ENCODE measurements around the gene SSPN. TPM values are rescaled to one million over a fixed set of nuclear protein-coding genes. Genes with fewer than 3 reads are reported as not detected.

Gene SSPN
- total and polyA plus RNA-seq, 8 donors: 1.8 to 52.4 (median 11.1) TPM

DNA sequence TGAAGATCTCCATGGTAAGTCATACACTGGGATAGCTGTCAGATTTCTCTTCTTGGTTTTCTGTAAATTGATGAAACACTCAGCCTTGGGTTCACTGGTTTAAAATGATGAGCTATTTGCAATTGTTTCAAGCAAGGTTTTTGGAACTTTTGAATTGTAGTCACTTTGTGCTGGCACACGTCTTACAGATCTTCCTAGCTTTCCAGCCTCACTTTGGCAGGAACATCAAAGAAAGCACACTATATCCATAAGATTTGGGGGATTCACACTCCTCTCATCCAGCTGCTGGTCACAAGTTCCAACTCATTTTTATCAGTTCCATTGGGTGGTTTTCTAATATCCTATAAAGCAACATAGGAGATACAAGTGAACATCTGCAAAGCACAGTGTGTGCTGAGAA, 16.0 kb downstream of the SSPN start:
- H3K27ac ChIP-seq: no peak overlapping the region
- H3K36me3 ChIP-seq: no peaks in the 10 kb centered on the region
- intact Hi-C loops (cut with DNase I; ENCODE audit: low total_unique reads): no loop called here
- WGBS, 5 donors: 77 to 88% (median 78%) methylated on average over 1 of the region's 1 CpG
- H3K4me3 ChIP-seq: no peak overlapping the region
- no peak for TF ChIP-seq POLR2A (IDR thresholded peaks at IDR 0.05)
- TF ChIP-seq POLR2AphosphoS5 (IDR thresholded peaks at IDR 0.05): no peak
- TF ChIP-seq EP300 (IDR thresholded peaks at IDR 0.05): no peak
- TF ChIP-seq, protein P1, sequence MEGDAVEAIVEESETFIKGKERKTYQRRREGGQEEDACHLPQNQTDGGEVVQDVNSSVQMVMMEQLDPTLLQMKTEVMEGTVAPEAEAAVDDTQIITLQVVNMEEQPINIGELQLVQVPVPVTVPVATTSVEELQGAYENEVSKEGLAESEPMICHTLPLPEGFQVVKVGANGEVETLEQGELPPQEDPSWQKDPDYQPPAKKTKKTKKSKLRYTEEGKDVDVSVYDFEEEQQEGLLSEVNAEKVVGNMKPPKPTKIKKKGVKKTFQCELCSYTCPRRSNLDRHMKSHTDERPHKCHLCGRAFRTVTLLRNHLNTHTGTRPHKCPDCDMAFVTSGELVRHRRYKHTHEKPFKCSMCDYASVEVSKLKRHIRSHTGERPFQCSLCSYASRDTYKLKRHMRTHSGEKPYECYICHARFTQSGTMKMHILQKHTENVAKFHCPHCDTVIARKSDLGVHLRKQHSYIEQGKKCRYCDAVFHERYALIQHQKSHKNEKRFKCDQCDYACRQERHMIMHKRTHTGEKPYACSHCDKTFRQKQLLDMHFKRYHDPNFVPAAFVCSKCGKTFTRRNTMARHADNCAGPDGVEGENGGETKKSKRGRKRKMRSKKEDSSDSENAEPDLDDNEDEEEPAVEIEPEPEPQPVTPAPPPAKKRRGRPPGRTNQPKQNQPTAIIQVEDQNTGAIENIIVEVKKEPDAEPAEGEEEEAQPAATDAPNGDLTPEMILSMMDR (IDR thresholded peaks at IDR 0.05): no peak
- no peaks in the 10 kb centered on the region for H3K27me3 ChIP-seq
- no peaks in the 10 kb centered on the region for H3K9me3 ChIP-seq
- no peaks in the 10 kb centered on the region for H3K4me1 ChIP-seq
- DNase-seq: no peak

DNA sequence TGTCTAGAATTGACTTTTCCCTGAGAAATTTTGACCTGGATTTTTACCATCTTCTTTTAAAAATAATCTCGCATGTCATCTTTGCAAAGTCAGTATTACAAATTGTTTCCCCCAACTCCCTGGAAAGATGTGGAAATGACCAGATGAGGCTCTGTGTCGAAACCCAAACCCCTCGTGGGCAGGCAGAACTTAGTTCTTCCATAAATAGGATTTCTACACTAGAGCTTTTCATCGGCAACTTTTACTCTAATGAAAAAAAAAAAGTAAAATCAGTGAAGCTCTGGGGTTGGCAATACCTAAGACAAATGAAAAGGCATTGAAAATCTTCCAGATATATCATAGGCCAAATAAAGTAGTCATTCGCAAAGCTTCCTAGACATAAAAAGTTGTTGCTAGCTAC, 17.0 kb downstream of the SSPN start:
- 76 to 92% (median 83%) methylated on average over 5 of the region's 5 CpGs for WGBS, 5 donors
- DNase-seq: no peak
- intact Hi-C loops (cut with DNase I; ENCODE audit: low total_unique reads): no loop called here
- TF ChIP-seq, protein P1 (IDR thresholded peaks at IDR 0.05): no peak
- TF ChIP-seq POLR2AphosphoS5 (IDR thresholded peaks at IDR 0.05): no peak
- TF ChIP-seq EP300 (IDR thresholded peaks at IDR 0.05): no peak
- no peak for TF ChIP-seq POLR2A (IDR thresholded peaks at IDR 0.05)
- H3K4me3 ChIP-seq: no peak overlapping the region
- H3K4me1 ChIP-seq: no peaks in the 10 kb centered on the region
- no peaks in the 10 kb centered on the region for H3K36me3 ChIP-seq
- H3K9me3 ChIP-seq: no peaks in the 10 kb centered on the region
- H3K27me3 ChIP-seq: no peaks in the 10 kb centered on the region
- no peak overlapping the region for H3K27ac ChIP-seq

DNA sequence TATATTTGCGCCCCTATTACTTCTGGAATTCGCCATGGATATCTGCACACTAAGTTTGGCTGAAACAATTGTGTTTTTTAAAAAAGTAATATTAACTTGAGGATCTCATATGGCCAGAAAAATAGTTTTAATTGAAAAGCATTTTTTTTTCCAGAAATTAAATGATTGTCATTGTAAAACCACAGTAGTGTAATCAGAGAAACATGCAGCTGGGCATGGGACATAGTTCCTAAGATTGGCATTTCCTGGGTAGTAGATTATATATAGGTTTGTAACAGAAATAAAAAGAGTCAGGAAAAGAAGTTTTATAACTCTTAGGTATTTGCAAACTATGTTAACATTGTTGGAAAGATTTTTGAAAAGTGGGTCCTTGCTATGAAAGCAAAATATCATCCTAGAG, 17.6 kb downstream of the SSPN start:
- DNase-seq: no peak
- H3K9me3 ChIP-seq: no peaks in the 10 kb centered on the region
- intact Hi-C loops (cut with DNase I; ENCODE audit: low total_unique reads): no loop called here
- H3K36me3 ChIP-seq: no peaks in the 10 kb centered on the region
- H3K27ac ChIP-seq: no peak overlapping the region
- H3K4me3 ChIP-seq: no peak overlapping the region
- 95 to 98% (median 96%) methylated on average over 2 of the region's 2 CpGs for WGBS, 5 donors
- TF ChIP-seq POLR2A (IDR thresholded peaks at IDR 0.05) (no peak), POLR2AphosphoS5 (IDR thresholded peaks at IDR 0.05) (no peak), EP300 (IDR thresholded peaks at IDR 0.05) (no peak)
- TF ChIP-seq, protein P1 (IDR thresholded peaks at IDR 0.05): no peak
- H3K4me1 ChIP-seq: no peaks in the 10 kb centered on the region
- H3K27me3 ChIP-seq: no peaks in the 10 kb centered on the region

DNA sequence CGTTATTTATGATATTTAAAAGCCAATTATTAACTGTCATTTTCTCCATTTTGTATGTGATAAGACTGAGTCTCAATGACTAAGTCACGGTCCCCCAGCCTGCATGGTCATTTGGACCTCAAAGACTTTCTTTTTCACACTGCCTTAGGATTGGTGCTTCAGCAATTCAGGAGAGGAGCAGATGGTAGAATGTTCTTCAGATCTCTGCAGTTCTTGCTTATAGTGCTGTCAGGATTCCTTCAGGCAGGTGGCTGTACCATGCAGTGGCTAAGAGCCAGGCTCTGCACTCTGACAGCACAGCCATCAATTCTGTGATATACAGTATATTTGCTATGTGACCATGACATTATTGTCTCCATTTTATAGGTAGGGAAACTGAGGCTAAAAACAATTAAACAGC, 18.7 kb downstream of the SSPN start:
- Histone ChIP-seq H3K36me3 (no peaks in the 10 kb centered on the region), H3K4me3 (no peak overlapping the region), H3K27ac (no peak overlapping the region), H3K27me3 (no peaks in the 10 kb centered on the region), H3K4me1 (no peaks in the 10 kb centered on the region), H3K9me3 (no peaks in the 10 kb centered on the region)
- DNase-seq: no peak
- WGBS, 5 donors: 61 to 66% (median 63%) methylated on average over 2 of the region's 2 CpGs
- TF ChIP-seq POLR2A (IDR thresholded peaks at IDR 0.05) (no peak), EP300 (IDR thresholded peaks at IDR 0.05) (no peak), POLR2AphosphoS5 (IDR thresholded peaks at IDR 0.05) (no peak)
- TF ChIP-seq, protein P1 (IDR thresholded peaks at IDR 0.05): no peak
- intact Hi-C loops (cut with DNase I; ENCODE audit: low total_unique reads): no loop called here
